ENCODE measurements around the gene CFP.

DNA sequence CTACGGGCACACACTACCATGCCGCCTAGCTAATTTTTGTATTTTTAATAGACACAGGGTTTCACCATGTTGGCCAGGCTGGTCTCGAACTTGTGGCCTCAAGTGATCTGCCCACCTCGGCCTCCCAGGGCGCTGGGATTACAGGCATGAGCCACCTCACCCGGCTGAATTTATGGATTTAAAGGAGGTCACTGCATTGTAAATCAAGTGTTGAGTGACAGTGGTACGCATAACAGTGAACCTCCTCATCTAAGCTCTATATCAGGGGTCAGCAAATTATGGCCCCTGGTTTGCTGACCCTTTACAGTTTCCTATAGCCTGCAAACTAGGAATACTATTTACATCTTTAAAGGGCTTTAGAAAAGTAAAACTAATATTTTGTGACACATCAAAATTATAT is 31.8 kb upstream of the CFP start:
- TF ChIP-seq, protein P1, sequence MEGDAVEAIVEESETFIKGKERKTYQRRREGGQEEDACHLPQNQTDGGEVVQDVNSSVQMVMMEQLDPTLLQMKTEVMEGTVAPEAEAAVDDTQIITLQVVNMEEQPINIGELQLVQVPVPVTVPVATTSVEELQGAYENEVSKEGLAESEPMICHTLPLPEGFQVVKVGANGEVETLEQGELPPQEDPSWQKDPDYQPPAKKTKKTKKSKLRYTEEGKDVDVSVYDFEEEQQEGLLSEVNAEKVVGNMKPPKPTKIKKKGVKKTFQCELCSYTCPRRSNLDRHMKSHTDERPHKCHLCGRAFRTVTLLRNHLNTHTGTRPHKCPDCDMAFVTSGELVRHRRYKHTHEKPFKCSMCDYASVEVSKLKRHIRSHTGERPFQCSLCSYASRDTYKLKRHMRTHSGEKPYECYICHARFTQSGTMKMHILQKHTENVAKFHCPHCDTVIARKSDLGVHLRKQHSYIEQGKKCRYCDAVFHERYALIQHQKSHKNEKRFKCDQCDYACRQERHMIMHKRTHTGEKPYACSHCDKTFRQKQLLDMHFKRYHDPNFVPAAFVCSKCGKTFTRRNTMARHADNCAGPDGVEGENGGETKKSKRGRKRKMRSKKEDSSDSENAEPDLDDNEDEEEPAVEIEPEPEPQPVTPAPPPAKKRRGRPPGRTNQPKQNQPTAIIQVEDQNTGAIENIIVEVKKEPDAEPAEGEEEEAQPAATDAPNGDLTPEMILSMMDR (conservative IDR thresholded peaks at IDR 0.05), result no peak
- TF ChIP-seq EZH2 (IDR thresholded peaks at IDR 0.05; ENCODE audit: low read depth), result no peak

Measured in PC-9 (cell line).